Activated CD8-positive, alpha-beta T cell treated with anti-CD3 and anti-CD28 coated beads for 36 hours (primary cell): ENCODE results near the gene FBXL2. TPM values are rescaled to one million over a fixed set of nuclear protein-coding genes. Genes with fewer than 3 reads are reported as not detected.

ENCODE experiments used
- ATAC-seq: fragments of 200-7000 bp; cut with Tn5 transposase; one replicate; pipeline ENCODE4 v1.10.0; 2021; ENCODE audit warnings: mild to moderate bottlenecking, moderate library complexity
- CTCF ChIA-PET: fragments of 350-600 bp; sonication (Branson Sonifier 250); formaldehyde crosslinking; loops from one replicate; lab custom pipeline; 2021; ENCODE audit warnings: antibody characterized with exemption; lab: Charles Lee
- POLR2A ChIA-PET: fragments of 350-600 bp; sonication (Branson Sonifier 250); formaldehyde crosslinking; loops from one replicate; lab custom pipeline; 2021; ENCODE audit warnings: antibody characterized with exemption; lab: Charles Lee
- DNase-seq: peaks from one replicate; pipeline ENCODE4 v3.0.0-alpha.2; 2020
- H3K27ac Mint-ChIP-seq: one replicate; pipeline ENCODE4 v1.8.0; 2021; ENCODE audit warnings: mild to moderate bottlenecking, mixed read lengths
- H3K27me3 Mint-ChIP-seq: one replicate; pipeline ENCODE4 v1.8.0; 2021; ENCODE audit warnings: mixed read lengths
- H3K36me3 Mint-ChIP-seq: one replicate; pipeline ENCODE4 v1.8.0; 2021; ENCODE audit warnings: low read depth, mixed read lengths
- H3K4me1 Mint-ChIP-seq: one replicate; pipeline ENCODE4 v1.8.0; 2021; ENCODE audit warnings: low read depth, mixed read lengths
- H3K4me3 Mint-ChIP-seq: one replicate; pipeline ENCODE4 v1.8.0; 2021; ENCODE audit warnings: mild to moderate bottlenecking, moderate library complexity, mixed read lengths
- H3K9me3 Mint-ChIP-seq: one replicate; pipeline ENCODE4 v1.8.0; 2021; ENCODE audit warnings: mixed read lengths
- intact Hi-C: fragments of 100-400 bp; cut with micrococcal nuclease; formaldehyde crosslinking; loops from one replicate; pipeline ENCODE4 v1.10.0; 2022
- total RNA-seq, 2 experiments: library from RNA; stranded (reverse); gene quantifications; one replicate each; pipeline ENCODE4 v1.2.3, GENCODE V29; 2021
- TF ChIP-seq, protein P1 (sequence below): fragments of 200-600 bp; IDR thresholded peaks from one replicate; pipeline ENCODE4 v1.8.0; 2022; ENCODE audit warnings: antibody characterized with exemption, mild to moderate bottlenecking

The FBXL2 gene
- total RNA-seq, 2 experiments from 2014 or later: not detected

DNA sequence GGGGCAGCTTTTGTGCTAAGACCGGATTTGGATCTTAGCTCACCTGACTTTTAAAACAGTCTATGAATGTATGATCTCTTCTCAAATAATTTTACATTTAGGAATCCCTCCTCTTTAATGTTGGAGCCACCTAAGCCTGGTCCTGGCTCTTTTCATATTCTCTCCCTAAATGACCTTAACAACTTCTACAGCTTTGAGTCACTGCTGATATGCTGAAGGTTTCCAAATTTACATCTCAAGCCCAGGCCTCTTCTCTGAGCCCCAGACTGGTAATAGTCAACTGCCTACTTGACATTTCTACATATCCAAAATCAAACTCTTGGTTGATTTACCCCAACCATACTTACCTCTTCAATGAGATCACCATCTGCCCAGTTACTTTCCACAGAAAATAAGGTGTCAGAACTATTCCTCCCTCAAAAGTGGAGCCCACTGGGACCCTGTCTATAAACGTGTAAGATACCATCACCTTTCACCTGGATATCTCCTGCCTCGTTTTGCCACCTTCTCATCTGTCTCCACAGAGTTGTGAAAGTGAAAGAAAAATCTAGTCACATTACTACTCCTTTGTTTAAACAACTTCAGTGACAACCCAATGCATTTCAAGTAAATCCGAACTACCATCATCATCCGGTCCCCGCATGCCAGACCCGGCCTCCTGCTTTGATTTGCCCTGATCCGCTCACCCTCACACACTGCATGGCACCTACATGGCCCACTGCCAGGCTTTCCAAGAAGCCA, 114.2 kb downstream of the FBXL2 start:
- intact Hi-C loops: no loop called here
- peaks cover 53% of the 10 kb centered on the region for H3K36me3 Mint-ChIP-seq
- H3K9me3 Mint-ChIP-seq: no peaks in the 10 kb centered on the region
- H3K4me3 Mint-ChIP-seq: no peak overlapping the region
- DNase-seq (no peak), ATAC-seq (peak; percentile 34)
- ChIA-PET POLR2A (no interaction called here), CTCF (interaction anchor here (3.8 kb wide), 1 partner anchor 19 kb away, joined by 18 read pairs; no protein-coding TSS in a partner anchor)
- peaks cover 12% of the 10 kb centered on the region for H3K4me1 Mint-ChIP-seq
- H3K27ac Mint-ChIP-seq: peak overlapping the region; percentile 62
- no peaks in the 10 kb centered on the region for H3K27me3 Mint-ChIP-seq
- TF ChIP-seq, protein P1, sequence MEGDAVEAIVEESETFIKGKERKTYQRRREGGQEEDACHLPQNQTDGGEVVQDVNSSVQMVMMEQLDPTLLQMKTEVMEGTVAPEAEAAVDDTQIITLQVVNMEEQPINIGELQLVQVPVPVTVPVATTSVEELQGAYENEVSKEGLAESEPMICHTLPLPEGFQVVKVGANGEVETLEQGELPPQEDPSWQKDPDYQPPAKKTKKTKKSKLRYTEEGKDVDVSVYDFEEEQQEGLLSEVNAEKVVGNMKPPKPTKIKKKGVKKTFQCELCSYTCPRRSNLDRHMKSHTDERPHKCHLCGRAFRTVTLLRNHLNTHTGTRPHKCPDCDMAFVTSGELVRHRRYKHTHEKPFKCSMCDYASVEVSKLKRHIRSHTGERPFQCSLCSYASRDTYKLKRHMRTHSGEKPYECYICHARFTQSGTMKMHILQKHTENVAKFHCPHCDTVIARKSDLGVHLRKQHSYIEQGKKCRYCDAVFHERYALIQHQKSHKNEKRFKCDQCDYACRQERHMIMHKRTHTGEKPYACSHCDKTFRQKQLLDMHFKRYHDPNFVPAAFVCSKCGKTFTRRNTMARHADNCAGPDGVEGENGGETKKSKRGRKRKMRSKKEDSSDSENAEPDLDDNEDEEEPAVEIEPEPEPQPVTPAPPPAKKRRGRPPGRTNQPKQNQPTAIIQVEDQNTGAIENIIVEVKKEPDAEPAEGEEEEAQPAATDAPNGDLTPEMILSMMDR: no peak

DNA sequence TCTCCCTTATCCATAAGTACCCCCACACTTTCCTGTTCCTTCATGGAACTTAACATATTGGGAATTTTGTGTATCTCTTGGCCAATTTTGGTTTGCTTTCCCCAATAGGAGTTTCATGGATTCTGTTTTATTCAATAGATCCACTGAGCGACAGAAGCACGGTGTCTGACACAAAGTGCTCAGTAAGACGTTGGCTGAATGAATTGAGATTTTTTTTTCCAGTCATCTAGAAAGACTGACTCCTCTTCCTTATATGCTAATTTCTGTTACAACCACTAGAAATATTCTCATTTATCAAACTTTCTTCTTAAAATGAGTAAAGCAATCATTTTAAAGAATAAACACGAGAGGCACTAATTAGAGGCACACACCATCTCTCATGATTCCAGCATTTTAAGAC, 114.9 kb downstream of the FBXL2 start:
- no peaks in the 10 kb centered on the region for H3K27me3 Mint-ChIP-seq
- H3K4me3 Mint-ChIP-seq: no peak overlapping the region
- H3K27ac Mint-ChIP-seq: peak overlapping the region; percentile 62
- H3K9me3 Mint-ChIP-seq: no peaks in the 10 kb centered on the region
- DNase-seq (no peak), ATAC-seq (no peak)
- peaks cover 56% of the 10 kb centered on the region for H3K36me3 Mint-ChIP-seq
- H3K4me1 Mint-ChIP-seq: peaks cover 10% of the 10 kb centered on the region
- POLR2A ChIA-PET: no interaction called here
- intact Hi-C loops: no loop called here
- CTCF ChIA-PET: no interaction called here
- TF ChIP-seq, protein P1: no peak

DNA sequence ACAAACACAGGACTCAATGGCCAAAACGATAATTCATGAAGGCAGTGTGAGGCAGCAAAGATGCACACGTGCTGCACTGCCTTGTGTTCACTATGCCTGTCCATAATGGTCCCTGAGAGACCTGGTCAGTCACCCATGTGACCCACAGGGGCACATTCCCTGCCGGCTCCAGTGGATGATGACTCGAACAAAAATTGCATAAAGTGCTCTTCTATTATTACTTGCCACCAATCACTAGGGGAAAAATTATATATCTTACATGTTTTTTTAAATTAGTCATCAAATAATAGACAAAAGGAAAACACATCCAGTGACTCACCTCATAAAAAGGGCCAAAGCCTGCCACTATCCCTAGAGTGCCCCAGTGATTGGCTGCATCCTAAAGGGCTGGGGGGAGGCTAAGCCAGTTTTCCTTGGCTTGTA, 115.5 kb downstream of the FBXL2 start:
- H3K27me3 Mint-ChIP-seq: no peaks in the 10 kb centered on the region
- no peak overlapping the region for H3K4me3 Mint-ChIP-seq
- ChIA-PET CTCF (no interaction called here), POLR2A (no interaction called here)
- no peak for ATAC-seq
- H3K36me3 Mint-ChIP-seq: peaks cover 61% of the 10 kb centered on the region
- no peaks in the 10 kb centered on the region for H3K9me3 Mint-ChIP-seq
- peak overlapping the region; percentile 62 for H3K27ac Mint-ChIP-seq
- TF ChIP-seq, protein P1: no peak
- peaks cover 10% of the 10 kb centered on the region for H3K4me1 Mint-ChIP-seq
- DNase-seq: no peak
- intact Hi-C loops: no loop called here

DNA sequence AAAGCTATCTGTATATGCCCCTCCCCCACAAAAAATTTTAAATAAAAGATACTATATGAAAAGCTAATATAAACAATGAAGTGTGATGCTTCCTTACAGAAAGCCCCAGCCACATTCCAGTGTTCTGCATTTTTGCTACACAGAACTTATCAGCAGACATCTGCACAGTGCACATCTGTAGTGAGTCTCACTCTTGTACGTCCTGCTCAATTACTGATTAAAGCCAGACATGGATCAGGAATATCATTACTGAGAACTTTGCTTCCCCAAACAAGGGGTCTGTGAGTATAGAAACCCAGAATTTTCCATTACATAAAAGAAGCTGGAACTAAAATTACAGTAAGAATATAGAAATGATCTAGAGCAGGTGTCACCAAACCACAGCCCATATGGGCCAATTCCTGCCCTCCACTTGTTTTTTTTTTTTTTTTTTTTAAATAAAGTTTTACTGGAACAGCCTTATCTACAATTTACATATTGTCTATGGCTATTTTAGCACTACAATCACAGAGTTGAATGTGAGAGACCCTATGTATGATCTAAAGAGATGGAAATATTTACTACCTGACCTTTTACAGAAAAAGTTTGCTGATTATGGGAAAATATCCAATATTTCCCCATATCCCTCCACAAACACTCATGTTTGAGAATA, 117.3 kb downstream of the FBXL2 start:
- CTCF ChIA-PET: interaction anchor here (1.0 to 1.9 kb wide), 3 partner anchors 21 to 263 kb away, joined by 3 to 13 read pairs (median 3); no protein-coding TSS in a partner anchor

More for the DNA sequence above, 117.3 kb downstream of the FBXL2 start:
- intact Hi-C loops: no loop called here
- Mint-ChIP-seq H3K4me1 (peaks cover 10% of the 10 kb centered on the region), H3K4me3 (no peak overlapping the region), H3K36me3 (peaks cover 68% of the 10 kb centered on the region), H3K27me3 (no peaks in the 10 kb centered on the region), H3K27ac (no peak overlapping the region), H3K9me3 (no peaks in the 10 kb centered on the region)
- POLR2A ChIA-PET: interaction anchor here (0.8 to 2.2 kb wide), 2 partner anchors 11 to 44 kb away, joined by 3 to 7 read pairs; no protein-coding TSS in a partner anchor
- TF ChIP-seq, protein P1: no peak
- DNase-seq (no peak), ATAC-seq (no peak)
